Colonic mucosa (tissue), 4 donors: ENCODE measurements around the gene PIK3R5. TPM values are rescaled to one million over a fixed set of nuclear protein-coding genes. Genes with fewer than 3 reads are reported as not detected.

Experiments used
- DNase-seq: peaks from one replicate; pipeline ENCODE4 v3.0.0-alpha.2; 2020
- H3K27ac ChIP-seq: fragments of 200-600 bp; one replicate; pipeline ENCODE4 v1.8.0; 2021
- H3K27me3 ChIP-seq: fragments of 200-600 bp; one replicate; pipeline ENCODE4 v1.8.0; 2021
- H3K36me3 ChIP-seq: fragments of 200-600 bp; one replicate; pipeline ENCODE4 v1.8.0; 2021
- H3K4me1 ChIP-seq: fragments of 200-600 bp; one replicate; pipeline ENCODE4 v1.8.0; 2021; ENCODE audit warnings: mild to moderate bottlenecking
- H3K4me3 ChIP-seq: fragments of 200-600 bp; one replicate; pipeline ENCODE4 v1.8.0; 2021
- H3K9ac ChIP-seq, 2 donors: one replicate each; pipeline ENCODE4 v1.7.0; 2013; ENCODE audit warnings: control low read depth in 2 of 2, low read depth in 2 of 2, low read length in 2 of 2
- H3K9me3 ChIP-seq: fragments of 200-600 bp; one replicate; pipeline ENCODE4 v1.8.0; 2021
- intact Hi-C: fragments of 100-400 bp; cut with DNase I; formaldehyde crosslinking; loops from one replicate; pipeline ENCODE4 v1.14.1; 2022
- total RNA-seq, 2 donors: library from RNA; stranded (reverse); fragmentation: NEBNext Ultra II Directional in 1 of 2; extraction: Animal tissue kit (Norgen Biotek cat#: 25700) in 1 of 2; gene quantifications; one replicate each; pipeline ENCODE4 v1.2.1, GENCODE V29; 2021
- TF ChIP-seq, protein P1 (sequence below): fragments of 200-600 bp; IDR thresholded peaks from one replicate; pipeline ENCODE4 v1.8.0; 2022; ENCODE audit warnings: antibody characterized with exemption, mild to moderate bottlenecking
- donor health status: healthy.
- donor health status: DM: no; HTN: no; CAD: no.
- donor health status: DM: no; HTN: no; CAD: no.

Gene PIK3R5
- total RNA-seq, 2 donors from 2014 or later = 2.2 to 2.5 TPM

- TF ChIP-seq, protein P1, sequence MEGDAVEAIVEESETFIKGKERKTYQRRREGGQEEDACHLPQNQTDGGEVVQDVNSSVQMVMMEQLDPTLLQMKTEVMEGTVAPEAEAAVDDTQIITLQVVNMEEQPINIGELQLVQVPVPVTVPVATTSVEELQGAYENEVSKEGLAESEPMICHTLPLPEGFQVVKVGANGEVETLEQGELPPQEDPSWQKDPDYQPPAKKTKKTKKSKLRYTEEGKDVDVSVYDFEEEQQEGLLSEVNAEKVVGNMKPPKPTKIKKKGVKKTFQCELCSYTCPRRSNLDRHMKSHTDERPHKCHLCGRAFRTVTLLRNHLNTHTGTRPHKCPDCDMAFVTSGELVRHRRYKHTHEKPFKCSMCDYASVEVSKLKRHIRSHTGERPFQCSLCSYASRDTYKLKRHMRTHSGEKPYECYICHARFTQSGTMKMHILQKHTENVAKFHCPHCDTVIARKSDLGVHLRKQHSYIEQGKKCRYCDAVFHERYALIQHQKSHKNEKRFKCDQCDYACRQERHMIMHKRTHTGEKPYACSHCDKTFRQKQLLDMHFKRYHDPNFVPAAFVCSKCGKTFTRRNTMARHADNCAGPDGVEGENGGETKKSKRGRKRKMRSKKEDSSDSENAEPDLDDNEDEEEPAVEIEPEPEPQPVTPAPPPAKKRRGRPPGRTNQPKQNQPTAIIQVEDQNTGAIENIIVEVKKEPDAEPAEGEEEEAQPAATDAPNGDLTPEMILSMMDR = no peak
Measured at GRCh38 chr17:8849311-8850041, 116.0 kb downstream of the PIK3R5 start.

DNA sequence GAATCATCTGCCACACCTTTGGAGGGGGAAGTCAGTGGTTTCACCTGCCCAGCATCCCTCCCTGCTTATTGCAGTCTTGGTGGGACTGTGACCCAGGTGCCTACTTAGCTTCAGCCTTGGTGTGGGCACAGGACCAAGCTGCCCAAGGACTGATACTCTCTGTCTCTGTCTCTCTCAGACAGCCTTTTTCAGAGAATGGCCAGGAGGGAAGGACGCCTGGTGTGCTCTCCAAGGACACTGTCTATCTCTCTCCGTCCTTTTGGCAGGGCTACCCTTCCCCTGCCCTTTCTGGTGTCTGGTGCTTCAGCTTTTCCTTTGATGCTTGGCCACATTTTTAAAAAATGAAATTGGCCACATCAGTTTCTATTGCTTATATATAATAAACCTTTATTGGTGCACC is 117.6 kb downstream of the PIK3R5 start:
- no peak overlapping the region for H3K9ac ChIP-seq
- H3K4me1 ChIP-seq = no peaks in the 10 kb centered on the region
- no peak overlapping the region for H3K4me3 ChIP-seq
- H3K9me3 ChIP-seq = no peaks in the 10 kb centered on the region
- TF ChIP-seq, protein P1 = no peak
- no peaks in the 10 kb centered on the region for H3K27me3 ChIP-seq
- H3K27ac ChIP-seq = no peak overlapping the region
- intact Hi-C loops = no loop called here
- no peak for DNase-seq
- no peaks in the 10 kb centered on the region for H3K36me3 ChIP-seq

More at GRCh38 chr17:8849311-8850041, 116.0 kb downstream of the PIK3R5 start:
- intact Hi-C loops = no loop called here
- Histone ChIP-seq H3K4me1 (no peaks in the 10 kb centered on the region), H3K27me3 (no peaks in the 10 kb centered on the region), H3K9ac (no peak overlapping the region), H3K36me3 (no peaks in the 10 kb centered on the region), H3K9me3 (no peaks in the 10 kb centered on the region), H3K27ac (no peak overlapping the region), H3K4me3 (no peak overlapping the region)
- no peak for DNase-seq

- no peak overlapping the region for H3K9ac ChIP-seq
- no peaks in the 10 kb centered on the region for H3K27me3 ChIP-seq
- no peak for DNase-seq
- no peaks in the 10 kb centered on the region for H3K36me3 ChIP-seq
- TF ChIP-seq, protein P1 = no peak
- H3K4me1 ChIP-seq = no peaks in the 10 kb centered on the region
- H3K4me3 ChIP-seq = no peak overlapping the region
- intact Hi-C loops = no loop called here
- no peak overlapping the region for H3K27ac ChIP-seq
- no peaks in the 10 kb centered on the region for H3K9me3 ChIP-seq
Measured at GRCh38 chr17:8846768-8847211, 118.7 kb downstream of the PIK3R5 start.

DNA sequence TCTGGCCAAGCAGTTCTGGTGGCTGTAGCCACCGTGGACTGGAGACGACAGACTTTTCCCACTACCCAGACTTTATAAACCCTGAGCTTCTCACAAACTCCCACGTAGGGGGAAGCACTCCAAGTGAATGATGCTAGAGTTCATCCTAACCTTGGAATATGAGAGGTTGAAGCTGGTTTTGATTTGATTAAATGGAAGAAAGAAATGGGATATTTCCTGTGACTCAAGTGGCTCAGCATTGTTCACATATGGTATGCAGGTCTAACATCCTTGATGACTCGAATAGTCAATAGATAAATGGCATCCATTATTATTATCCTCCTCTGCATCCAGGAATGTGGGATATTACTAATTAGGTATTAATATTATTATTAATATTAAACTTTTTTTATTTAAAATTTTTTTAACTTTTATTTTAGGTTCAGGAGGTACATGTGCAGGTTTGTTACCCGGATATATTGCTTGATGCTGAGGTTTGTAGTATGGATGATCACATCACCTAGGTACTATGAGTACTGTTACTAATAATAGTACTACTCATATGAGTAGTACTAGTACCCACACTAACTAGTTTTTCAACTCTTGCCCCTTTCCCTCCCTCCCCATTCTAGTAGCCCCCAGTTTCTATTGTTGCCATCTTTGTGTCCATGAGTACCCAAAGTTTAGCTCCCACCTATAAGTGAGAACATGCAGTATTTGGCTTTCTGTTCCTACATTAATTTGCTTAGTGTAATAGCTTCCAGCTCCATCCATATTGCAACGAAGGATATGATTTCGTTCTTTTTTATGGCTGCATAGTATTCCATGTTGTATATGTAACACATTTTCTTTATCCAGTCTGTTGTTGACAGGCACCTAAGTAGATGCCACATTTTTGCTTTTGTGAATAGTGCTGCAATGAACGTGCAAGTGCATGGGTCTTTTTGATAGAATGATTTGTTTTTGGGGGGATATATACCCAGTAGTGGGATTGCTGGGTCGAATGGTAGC is 121.0 kb downstream of the PIK3R5 start:
- DNase-seq = no peak
- Histone ChIP-seq H3K4me1 (no peaks in the 10 kb centered on the region), H3K36me3 (no peaks in the 10 kb centered on the region), H3K9ac (no peak overlapping the region), H3K9me3 (no peaks in the 10 kb centered on the region), H3K27me3 (no peaks in the 10 kb centered on the region), H3K27ac (no peak overlapping the region), H3K4me3 (no peak overlapping the region)
- intact Hi-C loops = no loop called here
- TF ChIP-seq, protein P1 = no peak

DNA sequence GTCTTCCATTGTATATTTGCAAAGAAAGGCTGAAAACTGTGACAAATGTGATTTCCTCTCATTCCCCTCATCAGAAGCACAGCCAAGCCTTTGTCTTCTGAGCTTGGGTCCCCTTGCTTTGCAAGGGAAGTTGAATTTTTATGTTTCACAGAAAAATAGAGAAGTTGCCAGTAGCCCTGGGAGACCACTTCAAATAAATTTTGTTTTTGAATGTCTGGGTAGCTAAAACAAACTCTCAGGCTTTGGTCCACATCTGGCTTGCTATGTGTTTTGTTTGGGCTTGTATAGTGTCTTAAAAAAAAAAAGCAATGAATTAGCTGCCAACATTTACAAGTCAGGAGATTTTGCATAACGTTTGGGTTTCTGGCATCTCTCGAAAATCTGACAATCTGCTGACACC is 122.2 kb downstream of the PIK3R5 start:
- Histone ChIP-seq H3K4me3 (no peak overlapping the region), H3K4me1 (no peaks in the 10 kb centered on the region), H3K27me3 (no peaks in the 10 kb centered on the region), H3K27ac (no peak overlapping the region), H3K9me3 (no peaks in the 10 kb centered on the region), H3K9ac (no peak overlapping the region), H3K36me3 (no peaks in the 10 kb centered on the region)
- DNase-seq = no peak
- TF ChIP-seq, protein P1 = no peak
- intact Hi-C loops = no loop called here
